Measurements from ENCODE around the gene PLPP2. TPM values are rescaled to one million over a fixed set of nuclear protein-coding genes. Genes with fewer than 3 reads are reported as not detected.

Gene PLPP2
- polyA plus RNA-seq, 2 donors = 9.8 to 18.5 TPM

- 95% methylated on average over 10 of the region's 10 CpGs for WGBS, 2 donors
- Histone ChIP-seq H3K4me3 (ENCODE audit: low read depth in 1 of 2, low read length in 2 of 2) (no peak overlapping the region), H3K4me1 (ENCODE audit: control insufficient read depth in 2 of 2, insufficient read depth in 2 of 2, low read length in 1 of 2) (no peaks in the 10 kb centered on the region), H3K27ac (ENCODE audit: low read depth in 2 of 2, low read length in 1 of 2) (no peak overlapping the region), H3K27me3 (ENCODE audit: control insufficient read depth in 1 of 2, insufficient read depth in 2 of 2, low read length in 2 of 2) (no peaks in the 10 kb centered on the region), H3K9me3 (ENCODE audit: control insufficient read depth in 2 of 2, insufficient read depth in 1 of 2, low read depth in 1 of 2, low read length in 1 of 2) (peaks cover 0 to 3% of the 10 kb centered on the region in 2 donors), H3K36me3 (ENCODE audit: control insufficient read depth in 2 of 2, insufficient read depth in 2 of 2, low read length in 1 of 2) (peaks cover 0 to 30% of the 10 kb centered on the region in 2 donors)
These were observed 26.7 kb upstream of the PLPP2 start for GRCh38 chr19:317710-318508.

DNA sequence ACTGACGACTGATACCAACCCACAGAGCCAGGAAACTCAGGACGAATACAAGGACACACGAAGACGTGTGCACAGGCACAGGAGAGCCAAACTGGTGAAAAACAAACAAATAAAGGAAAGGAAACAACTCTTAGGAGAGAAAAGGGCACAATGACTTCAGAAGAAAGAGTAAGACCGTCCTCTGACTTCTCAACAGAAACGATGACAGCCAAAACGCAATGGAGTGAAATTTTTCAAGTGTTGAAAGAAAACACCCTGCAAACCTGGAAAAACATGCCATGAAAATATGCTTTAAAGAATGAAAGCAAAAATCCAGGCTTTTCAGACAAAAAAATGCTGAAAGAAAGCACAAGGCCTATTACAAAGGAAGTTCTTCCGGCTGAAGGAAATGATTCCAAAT is 24.6 kb upstream of the PLPP2 start:
- Histone ChIP-seq H3K36me3 (ENCODE audit: control insufficient read depth in 2 of 2, insufficient read depth in 2 of 2, low read length in 1 of 2) (peaks cover 0 to 35% of the 10 kb centered on the region in 2 donors), H3K27me3 (ENCODE audit: control insufficient read depth in 1 of 2, insufficient read depth in 2 of 2, low read length in 2 of 2) (no peaks in the 10 kb centered on the region), H3K4me1 (ENCODE audit: control insufficient read depth in 2 of 2, insufficient read depth in 2 of 2, low read length in 1 of 2) (no peaks in the 10 kb centered on the region), H3K27ac (ENCODE audit: low read depth in 2 of 2, low read length in 1 of 2) (no peak overlapping the region), H3K9me3 (ENCODE audit: control insufficient read depth in 2 of 2, insufficient read depth in 1 of 2, low read depth in 1 of 2, low read length in 1 of 2) (no peaks in the 10 kb centered on the region), H3K4me3 (ENCODE audit: low read depth in 1 of 2, low read length in 2 of 2) (no peak overlapping the region)
- WGBS, 2 donors = 85 to 88% methylated on average over 8 of the region's 8 CpGs

DNA sequence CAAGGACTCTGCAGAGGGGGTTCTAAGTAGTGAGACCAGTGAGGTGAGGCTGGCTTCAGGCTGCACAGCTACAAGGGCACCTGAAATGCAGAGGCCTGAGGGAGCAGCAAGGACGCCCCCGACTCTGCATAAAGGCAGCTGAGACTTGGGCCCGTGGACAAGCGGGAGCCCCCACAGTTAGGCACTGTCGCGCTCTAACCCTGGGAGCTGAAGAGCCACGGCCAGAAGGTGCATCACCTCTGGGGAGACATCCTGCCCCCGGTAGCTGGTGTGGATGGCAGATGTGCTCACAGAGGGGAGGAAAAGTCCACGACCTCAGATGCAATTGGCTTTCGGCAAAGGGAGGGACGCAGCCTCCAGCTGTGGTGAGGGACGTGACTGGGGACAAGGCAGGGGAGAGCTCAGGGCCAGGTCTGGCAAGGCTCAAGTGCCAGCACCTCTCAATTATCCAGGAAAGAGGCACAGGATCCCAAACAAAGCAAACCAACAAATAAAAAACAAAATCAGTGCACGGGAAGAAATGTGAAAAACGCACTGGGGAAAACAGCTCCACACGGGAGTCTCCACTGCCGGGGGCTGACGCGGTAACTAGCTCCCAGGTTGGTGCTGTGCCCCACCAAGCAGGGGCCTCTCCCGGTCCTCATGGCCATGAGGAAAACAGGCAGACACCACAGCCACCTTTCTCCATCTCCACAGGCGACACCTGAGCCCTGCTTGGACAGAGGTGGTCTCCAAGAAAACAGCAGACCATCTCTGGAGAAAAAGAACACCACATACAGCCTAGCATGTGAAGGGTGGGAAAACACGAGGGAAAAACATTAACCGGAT is 23.0 kb upstream of the PLPP2 start:
- no peak overlapping the region for H3K27ac ChIP-seq (ENCODE audit: low read depth in 2 of 2, low read length in 1 of 2)
- peaks cover 0 to 39% of the 10 kb centered on the region in 2 donors for H3K36me3 ChIP-seq (ENCODE audit: control insufficient read depth in 2 of 2, insufficient read depth in 2 of 2, low read length in 1 of 2)
- no peaks in the 10 kb centered on the region for H3K9me3 ChIP-seq (ENCODE audit: control insufficient read depth in 2 of 2, insufficient read depth in 1 of 2, low read depth in 1 of 2, low read length in 1 of 2)
- H3K27me3 ChIP-seq (ENCODE audit: control insufficient read depth in 1 of 2, insufficient read depth in 2 of 2, low read length in 2 of 2) = no peaks in the 10 kb centered on the region
- WGBS, 2 donors = 88 to 92% methylated on average over 22 of the region's 22 CpGs
- no peak overlapping the region for H3K4me3 ChIP-seq (ENCODE audit: low read depth in 1 of 2, low read length in 2 of 2)
- H3K4me1 ChIP-seq (ENCODE audit: control insufficient read depth in 2 of 2, insufficient read depth in 2 of 2, low read length in 1 of 2) = no peaks in the 10 kb centered on the region

GRCh38 chr19:313169-313987 is 22.2 kb upstream of the PLPP2 start:
- Histone ChIP-seq H3K4me3 (ENCODE audit: low read depth in 1 of 2, low read length in 2 of 2) (no peak overlapping the region), H3K9me3 (ENCODE audit: control insufficient read depth in 2 of 2, insufficient read depth in 1 of 2, low read depth in 1 of 2, low read length in 1 of 2) (no peaks in the 10 kb centered on the region), H3K4me1 (ENCODE audit: control insufficient read depth in 2 of 2, insufficient read depth in 2 of 2, low read length in 1 of 2) (no peaks in the 10 kb centered on the region), H3K27me3 (ENCODE audit: control insufficient read depth in 1 of 2, insufficient read depth in 2 of 2, low read length in 2 of 2) (no peaks in the 10 kb centered on the region), H3K27ac (ENCODE audit: low read depth in 2 of 2, low read length in 1 of 2) (no peak overlapping the region), H3K36me3 (ENCODE audit: control insufficient read depth in 2 of 2, insufficient read depth in 2 of 2, low read length in 1 of 2) (peaks cover 3 to 44% of the 10 kb centered on the region in 2 donors)
- WGBS, 2 donors = 78 to 79% methylated on average over 22 to 23 of the region's 23 CpGs

GRCh38 chr19:311813-312261 is 20.6 kb upstream of the PLPP2 start:
- peaks cover 15 to 58% of the 10 kb centered on the region in 2 donors for H3K36me3 ChIP-seq (ENCODE audit: control insufficient read depth in 2 of 2, insufficient read depth in 2 of 2, low read length in 1 of 2)
- no peak overlapping the region for H3K27ac ChIP-seq (ENCODE audit: low read depth in 2 of 2, low read length in 1 of 2)
- no peak overlapping the region for H3K4me3 ChIP-seq (ENCODE audit: low read depth in 1 of 2, low read length in 2 of 2)
- no peaks in the 10 kb centered on the region for H3K27me3 ChIP-seq (ENCODE audit: control insufficient read depth in 1 of 2, insufficient read depth in 2 of 2, low read length in 2 of 2)
- WGBS, 2 donors = 87 to 92% methylated on average over 30 to 33 of the region's 33 CpGs
- H3K9me3 ChIP-seq (ENCODE audit: control insufficient read depth in 2 of 2, insufficient read depth in 1 of 2, low read depth in 1 of 2, low read length in 1 of 2) = no peaks in the 10 kb centered on the region
- H3K4me1 ChIP-seq (ENCODE audit: control insufficient read depth in 2 of 2, insufficient read depth in 2 of 2, low read length in 1 of 2) = no peaks in the 10 kb centered on the region

DNA sequence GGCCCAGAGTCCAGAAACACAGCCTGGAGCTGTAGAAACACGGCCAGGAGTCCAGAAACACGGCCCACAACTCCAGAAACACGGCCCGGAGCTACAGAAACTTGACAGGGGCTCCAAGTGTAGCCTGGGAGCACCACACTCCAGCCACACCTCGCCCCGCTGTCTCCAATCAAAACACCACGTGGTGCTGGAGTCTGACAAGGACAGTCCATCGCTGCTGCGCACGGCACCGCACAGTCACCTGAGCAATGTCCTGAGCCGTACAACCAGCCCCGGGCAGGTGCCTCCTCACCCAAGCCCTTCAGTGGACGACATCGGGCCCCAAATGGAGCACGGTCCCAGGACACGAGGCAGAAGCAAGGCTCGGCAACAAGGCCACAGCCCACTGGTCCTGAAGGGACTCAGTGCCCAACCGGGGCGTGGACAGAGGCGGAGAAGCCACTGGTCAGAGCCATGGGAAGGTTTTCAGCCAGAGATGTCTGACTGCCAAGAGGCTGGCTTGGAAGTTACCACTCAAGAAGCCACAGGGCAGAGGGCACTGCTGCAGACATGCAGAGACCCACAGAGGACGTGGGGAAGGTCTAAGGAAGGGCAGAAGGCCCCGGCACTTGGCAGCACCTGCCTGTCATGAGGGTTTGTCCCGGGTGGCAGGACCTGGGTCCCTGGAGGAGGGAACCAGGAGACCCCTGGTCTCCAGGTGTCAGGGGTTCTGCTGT is 19.7 kb upstream of the PLPP2 start:
- WGBS, 2 donors = 87 to 88% methylated on average over 24 of the region's 24 CpGs
- H3K9me3 ChIP-seq (ENCODE audit: control insufficient read depth in 2 of 2, insufficient read depth in 1 of 2, low read depth in 1 of 2, low read length in 1 of 2) = no peaks in the 10 kb centered on the region
- no peaks in the 10 kb centered on the region for H3K27me3 ChIP-seq (ENCODE audit: control insufficient read depth in 1 of 2, insufficient read depth in 2 of 2, low read length in 2 of 2)
- no peak overlapping the region for H3K27ac ChIP-seq (ENCODE audit: low read depth in 2 of 2, low read length in 1 of 2)
- H3K36me3 ChIP-seq (ENCODE audit: control insufficient read depth in 2 of 2, insufficient read depth in 2 of 2, low read length in 1 of 2) = peaks cover 21 to 66% of the 10 kb centered on the region in 2 donors
- no peaks in the 10 kb centered on the region for H3K4me1 ChIP-seq (ENCODE audit: control insufficient read depth in 2 of 2, insufficient read depth in 2 of 2, low read length in 1 of 2)
- peak overlapping the region; percentile 20 to 23 for H3K4me3 ChIP-seq (ENCODE audit: low read depth in 1 of 2, low read length in 2 of 2)

- peak overlapping the region; percentile 20 to 23 for H3K4me3 ChIP-seq (ENCODE audit: low read depth in 1 of 2, low read length in 2 of 2)
- H3K9me3 ChIP-seq (ENCODE audit: control insufficient read depth in 2 of 2, insufficient read depth in 1 of 2, low read depth in 1 of 2, low read length in 1 of 2) = no peaks in the 10 kb centered on the region
- peaks cover 26 to 65% of the 10 kb centered on the region in 2 donors for H3K36me3 ChIP-seq (ENCODE audit: control insufficient read depth in 2 of 2, insufficient read depth in 2 of 2, low read length in 1 of 2)
- H3K27me3 ChIP-seq (ENCODE audit: control insufficient read depth in 1 of 2, insufficient read depth in 2 of 2, low read length in 2 of 2) = no peaks in the 10 kb centered on the region
- H3K4me1 ChIP-seq (ENCODE audit: control insufficient read depth in 2 of 2, insufficient read depth in 2 of 2, low read length in 1 of 2) = no peaks in the 10 kb centered on the region
- WGBS, 2 donors = 71 to 72% methylated on average over 30 of the region's 30 CpGs
- H3K27ac ChIP-seq (ENCODE audit: low read depth in 2 of 2, low read length in 1 of 2) = peak overlapping the region in 1 of 2 donors; percentile 3
These were observed 19.0 kb upstream of the PLPP2 start for GRCh38 chr19:310141-310651.

GRCh38 chr19:309206-309565 is 18.0 kb upstream of the PLPP2 start:
- Histone ChIP-seq H3K4me3 (ENCODE audit: low read depth in 1 of 2, low read length in 2 of 2) (no peak overlapping the region), H3K27ac (ENCODE audit: low read depth in 2 of 2, low read length in 1 of 2) (no peak overlapping the region), H3K27me3 (ENCODE audit: control insufficient read depth in 1 of 2, insufficient read depth in 2 of 2, low read length in 2 of 2) (no peaks in the 10 kb centered on the region), H3K4me1 (ENCODE audit: control insufficient read depth in 2 of 2, insufficient read depth in 2 of 2, low read length in 1 of 2) (no peaks in the 10 kb centered on the region), H3K9me3 (ENCODE audit: control insufficient read depth in 2 of 2, insufficient read depth in 1 of 2, low read depth in 1 of 2, low read length in 1 of 2) (no peaks in the 10 kb centered on the region), H3K36me3 (ENCODE audit: control insufficient read depth in 2 of 2, insufficient read depth in 2 of 2, low read length in 1 of 2) (peaks cover 28 to 68% of the 10 kb centered on the region in 2 donors)
- 76 to 90% methylated on average over 14 of the region's 14 CpGs for WGBS, 2 donors

All from esophagus (tissue), 2 donors.